ENCODE results near the gene RNU11. TPM values are rescaled to one million over a fixed set of nuclear protein-coding genes. Genes with fewer than 3 reads are reported as not detected.

RNU11 gene
- polyA plus RNA-seq, 2 of the 4 experiments (the other 2 are of a cell fraction), result not detected

DNA sequence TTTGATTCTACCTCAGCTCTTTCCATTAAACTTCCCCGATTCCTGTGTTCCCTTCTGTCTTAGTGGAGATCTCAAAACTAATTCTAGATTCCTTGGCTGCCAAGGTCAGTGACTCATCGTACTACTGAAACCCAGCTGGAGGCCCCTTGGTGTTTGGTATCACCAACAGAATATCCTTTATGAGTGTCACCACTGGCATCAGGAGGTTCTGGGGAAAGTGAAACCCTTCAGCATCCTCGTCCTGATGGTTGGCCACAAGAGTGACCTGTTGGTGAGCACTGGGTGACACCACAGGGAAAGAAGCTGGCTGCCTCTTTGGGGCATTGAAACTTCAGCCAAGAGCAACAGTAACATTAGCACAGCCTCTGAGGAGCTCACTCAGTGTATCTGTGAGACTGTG lies 46.7 kb upstream of the RNU11 start:
- FAIRE-seq (no peak), ATAC-seq (peak; percentile 37 to 61; a peak in 4 of 6 replicates), DNase-seq (ENCODE audit: low read depth in 1 of 2, low spot score in 1 of 2) (no peak)
- peaks cover 16% of the 10 kb centered on the region for H3K4me1 ChIP-seq
- 31% methylated on average over 3 of the region's 3 CpGs for WGBS (ENCODE audit: missing lambda C conversion rate)
- POLR2A ChIA-PET, result interaction anchor here (1.5 to 3.3 kb wide), 3 partner anchors 20 to 91 kb away, joined by 5 to 28 read pairs (median 6); no protein-coding TSS in a partner anchor
- H3K27ac ChIP-seq, result peak overlapping the region in 1 of 2 experiments; percentile 78; a peak in 3 of 6 replicates
- H3K9me3 ChIP-seq, result no peaks in the 10 kb centered on the region
- no peak overlapping the region for H3K4me3 ChIP-seq
- CTCF ChIA-PET, result interaction anchor here (0.6 to 5.6 kb wide), 10 partner anchors 15 to 366 kb away, joined by 3 to 48 read pairs (median 10); partner anchors contain the start of gene TRNAU1AP
- H3K4me2 ChIP-seq, result peak overlapping the region; percentile 34
- TF ChIP-seq, protein P1, sequence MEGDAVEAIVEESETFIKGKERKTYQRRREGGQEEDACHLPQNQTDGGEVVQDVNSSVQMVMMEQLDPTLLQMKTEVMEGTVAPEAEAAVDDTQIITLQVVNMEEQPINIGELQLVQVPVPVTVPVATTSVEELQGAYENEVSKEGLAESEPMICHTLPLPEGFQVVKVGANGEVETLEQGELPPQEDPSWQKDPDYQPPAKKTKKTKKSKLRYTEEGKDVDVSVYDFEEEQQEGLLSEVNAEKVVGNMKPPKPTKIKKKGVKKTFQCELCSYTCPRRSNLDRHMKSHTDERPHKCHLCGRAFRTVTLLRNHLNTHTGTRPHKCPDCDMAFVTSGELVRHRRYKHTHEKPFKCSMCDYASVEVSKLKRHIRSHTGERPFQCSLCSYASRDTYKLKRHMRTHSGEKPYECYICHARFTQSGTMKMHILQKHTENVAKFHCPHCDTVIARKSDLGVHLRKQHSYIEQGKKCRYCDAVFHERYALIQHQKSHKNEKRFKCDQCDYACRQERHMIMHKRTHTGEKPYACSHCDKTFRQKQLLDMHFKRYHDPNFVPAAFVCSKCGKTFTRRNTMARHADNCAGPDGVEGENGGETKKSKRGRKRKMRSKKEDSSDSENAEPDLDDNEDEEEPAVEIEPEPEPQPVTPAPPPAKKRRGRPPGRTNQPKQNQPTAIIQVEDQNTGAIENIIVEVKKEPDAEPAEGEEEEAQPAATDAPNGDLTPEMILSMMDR (IDR thresholded peaks at IDR 0.05), result no peak
- no peak for TF ChIP-seq HDAC2 (IDR thresholded peaks at IDR 0.05)
- no peak for TF ChIP-seq ZSCAN20 (CRISPR knock-in tag; IDR thresholded peaks at IDR 0.05)
- no peak for TF ChIP-seq CHD2 (IDR thresholded peaks at IDR 0.05; ENCODE audit: low read length, partially characterized antibody)
- TF ChIP-seq FOSL2 (IDR thresholded peaks at IDR 0.05), result no peak
- peak; percentile 47 for TF ChIP-seq FOSL2 (CRISPR knock-in tag; IDR thresholded peaks at IDR 0.05)
- TF ChIP-seq, protein P2, sequence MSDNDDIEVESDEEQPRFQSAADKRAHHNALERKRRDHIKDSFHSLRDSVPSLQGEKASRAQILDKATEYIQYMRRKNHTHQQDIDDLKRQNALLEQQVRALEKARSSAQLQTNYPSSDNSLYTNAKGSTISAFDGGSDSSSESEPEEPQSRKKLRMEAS (IDR thresholded peaks at IDR 0.05), result no peak
- no peak for TF ChIP-seq CHD4 (IDR thresholded peaks at IDR 0.05; ENCODE audit: borderline replicate concordance)
- TF ChIP-seq EHMT2 (IDR thresholded peaks at IDR 0.05; ENCODE audit: low read depth), result no peak

DNA sequence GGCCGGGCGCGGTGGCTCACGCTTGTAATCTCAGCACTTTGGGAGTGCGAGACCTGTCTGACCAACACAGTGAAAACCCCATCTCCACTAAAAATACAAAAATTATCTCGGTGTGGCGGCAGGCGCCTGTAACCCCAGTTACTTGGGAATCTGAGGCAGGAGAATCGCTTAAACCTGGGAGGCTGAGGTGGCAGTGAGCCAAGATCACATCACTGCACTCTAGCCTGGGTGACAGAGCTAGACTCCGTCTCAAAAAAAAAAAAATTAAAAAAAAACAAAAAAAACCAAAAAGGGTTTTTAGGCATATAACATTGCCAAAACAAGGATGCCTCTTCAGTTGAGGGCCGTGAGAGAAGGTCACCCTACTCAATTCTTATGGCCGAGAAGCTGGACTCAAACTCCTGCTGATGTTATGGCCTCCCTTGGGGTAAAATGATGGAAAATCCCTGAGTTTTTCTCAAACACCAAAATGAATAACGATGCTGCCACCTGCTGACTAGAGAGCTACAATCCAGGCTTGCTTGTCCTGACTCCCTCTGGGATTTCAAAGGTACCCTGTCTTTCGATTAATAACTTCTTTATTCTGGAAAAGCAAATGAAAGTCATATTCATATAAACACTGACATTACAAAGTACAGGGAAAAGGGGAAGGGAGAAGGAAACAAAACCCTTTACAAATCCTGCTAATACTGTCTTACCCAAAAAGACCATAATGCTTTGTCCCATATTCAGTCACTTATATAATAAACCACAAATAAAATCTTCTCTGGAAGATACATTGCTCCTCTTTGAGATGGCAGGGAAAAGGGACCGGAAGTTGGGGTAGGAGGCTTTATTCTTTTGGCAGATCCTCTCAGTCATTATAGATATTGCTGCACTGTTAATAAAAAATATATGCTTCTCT lies 45.6 kb upstream of the RNU11 start:
- CTCF ChIA-PET, result interaction anchor here (0.6 to 5.6 kb wide), 24 partner anchors 8 to 499 kb away, joined by 3 to 48 read pairs (median 4); partner anchors contain the start of genes RAB42 and TRNAU1AP
- H3K27ac ChIP-seq, result peak overlapping the region; percentile 9 to 78; a peak in 4 of 6 replicates
- H3K4me2 ChIP-seq, result no peak overlapping the region; the same call in 2 of the 3 replicates
- H3K4me1 ChIP-seq, result peaks cover 16% of the 10 kb centered on the region
- H3K9me3 ChIP-seq, result no peaks in the 10 kb centered on the region
- H3K4me3 ChIP-seq, result no peak overlapping the region
- TF ChIP-seq, protein P3, sequence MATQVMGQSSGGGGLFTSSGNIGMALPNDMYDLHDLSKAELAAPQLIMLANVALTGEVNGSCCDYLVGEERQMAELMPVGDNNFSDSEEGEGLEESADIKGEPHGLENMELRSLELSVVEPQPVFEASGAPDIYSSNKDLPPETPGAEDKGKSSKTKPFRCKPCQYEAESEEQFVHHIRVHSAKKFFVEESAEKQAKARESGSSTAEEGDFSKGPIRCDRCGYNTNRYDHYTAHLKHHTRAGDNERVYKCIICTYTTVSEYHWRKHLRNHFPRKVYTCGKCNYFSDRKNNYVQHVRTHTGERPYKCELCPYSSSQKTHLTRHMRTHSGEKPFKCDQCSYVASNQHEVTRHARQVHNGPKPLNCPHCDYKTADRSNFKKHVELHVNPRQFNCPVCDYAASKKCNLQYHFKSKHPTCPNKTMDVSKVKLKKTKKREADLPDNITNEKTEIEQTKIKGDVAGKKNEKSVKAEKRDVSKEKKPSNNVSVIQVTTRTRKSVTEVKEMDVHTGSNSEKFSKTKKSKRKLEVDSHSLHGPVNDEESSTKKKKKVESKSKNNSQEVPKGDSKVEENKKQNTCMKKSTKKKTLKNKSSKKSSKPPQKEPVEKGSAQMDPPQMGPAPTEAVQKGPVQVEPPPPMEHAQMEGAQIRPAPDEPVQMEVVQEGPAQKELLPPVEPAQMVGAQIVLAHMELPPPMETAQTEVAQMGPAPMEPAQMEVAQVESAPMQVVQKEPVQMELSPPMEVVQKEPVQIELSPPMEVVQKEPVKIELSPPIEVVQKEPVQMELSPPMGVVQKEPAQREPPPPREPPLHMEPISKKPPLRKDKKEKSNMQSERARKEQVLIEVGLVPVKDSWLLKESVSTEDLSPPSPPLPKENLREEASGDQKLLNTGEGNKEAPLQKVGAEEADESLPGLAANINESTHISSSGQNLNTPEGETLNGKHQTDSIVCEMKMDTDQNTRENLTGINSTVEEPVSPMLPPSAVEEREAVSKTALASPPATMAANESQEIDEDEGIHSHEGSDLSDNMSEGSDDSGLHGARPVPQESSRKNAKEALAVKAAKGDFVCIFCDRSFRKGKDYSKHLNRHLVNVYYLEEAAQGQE (IDR thresholded peaks at IDR 0.05), result no peak
- TF ChIP-seq SMC3 (IDR thresholded peaks at IDR 0.05), result peak; percentile 64
- TF ChIP-seq GATA3 (IDR thresholded peaks at IDR 0.05; ENCODE audit: borderline replicate concordance), result no peak
- TF ChIP-seq, protein P4, sequence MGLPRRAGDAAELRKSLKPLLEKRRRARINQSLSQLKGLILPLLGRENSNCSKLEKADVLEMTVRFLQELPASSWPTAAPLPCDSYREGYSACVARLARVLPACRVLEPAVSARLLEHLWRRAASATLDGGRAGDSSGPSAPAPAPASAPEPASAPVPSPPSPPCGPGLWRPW (IDR thresholded peaks at IDR 0.05), result no peak
- no peak for TF ChIP-seq RCOR1 (IDR thresholded peaks at IDR 0.05; ENCODE audit: low read depth, low read length)
- no peak for TF ChIP-seq FOSL2 (IDR thresholded peaks at IDR 0.05)
- no peak for TF ChIP-seq FOSL2 (CRISPR knock-in tag; IDR thresholded peaks at IDR 0.05)
- TF ChIP-seq RAD21 (conservative IDR thresholded peaks at IDR 0.05 in 1 of 2, IDR thresholded peaks at IDR 0.05 in 1 of 2), result peak; percentile 81 to 82
- TF ChIP-seq, protein P5, sequence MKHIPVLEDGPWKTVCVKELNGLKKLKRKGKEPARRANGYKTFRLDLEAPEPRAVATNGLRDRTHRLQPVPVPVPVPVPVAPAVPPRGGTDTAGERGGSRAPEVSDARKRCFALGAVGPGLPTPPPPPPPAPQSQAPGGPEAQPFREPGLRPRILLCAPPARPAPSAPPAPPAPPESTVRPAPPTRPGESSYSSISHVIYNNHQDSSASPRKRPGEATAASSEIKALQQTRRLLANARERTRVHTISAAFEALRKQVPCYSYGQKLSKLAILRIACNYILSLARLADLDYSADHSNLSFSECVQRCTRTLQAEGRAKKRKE (CRISPR knock-in tag; IDR thresholded peaks at IDR 0.05; ENCODE audit: low read depth), result no peak
- TF ChIP-seq HEYL (CRISPR knock-in tag; IDR thresholded peaks at IDR 0.05), result no peak
- no peak for TF ChIP-seq BHLHE40 (IDR thresholded peaks at IDR 0.05; ENCODE audit: low read depth, low read length)
- no peak for TF ChIP-seq FOXS1 (CRISPR knock-in tag; IDR thresholded peaks at IDR 0.05)
- TF ChIP-seq ZSCAN20 (CRISPR knock-in tag; IDR thresholded peaks at IDR 0.05), result no peak
- TF ChIP-seq HOXA7 (CRISPR knock-in tag; IDR thresholded peaks at IDR 0.05), result no peak
- TF ChIP-seq MYC (IDR thresholded peaks at IDR 0.05; ENCODE audit: borderline replicate concordance, low read length), result no peak
- TF ChIP-seq, protein P1 (IDR thresholded peaks at IDR 0.05), result peak; percentile 76
- no peak for TF ChIP-seq CBX2 (IDR thresholded peaks at IDR 0.05; ENCODE audit: borderline replicate concordance, low read depth)
- TF ChIP-seq, protein P2 (IDR thresholded peaks at IDR 0.05), result no peak
- POLR2A ChIA-PET, result interaction anchor here (0.9 to 3.3 kb wide), 6 partner anchors 21 to 274 kb away, joined by 3 to 28 read pairs (median 4); partner anchors contain the start of gene MED18
- DNase-seq (ENCODE audit: low read depth in 1 of 2, low spot score in 1 of 2), result peak; percentile 61 to 70
- WGBS (ENCODE audit: missing lambda C conversion rate), result 58% methylated on average over 15 of the region's 15 CpGs
- FAIRE-seq, result no peak
- ATAC-seq, result peak; percentile 85 to 88

Data from A549 (cell line).